NCI-H2107 treated with DMSO at 0.1 percent for 48 hours (cell line): ENCODE measurements around the gene OR52A5.

ENCODE experiments used
- DNase-seq: peaks from one replicate; lab custom pipeline; 2025; ENCODE audit not compliant: unreplicated experiment; lab: John Stamatoyannopoulos, UW

OR52A5 gene

DNA sequence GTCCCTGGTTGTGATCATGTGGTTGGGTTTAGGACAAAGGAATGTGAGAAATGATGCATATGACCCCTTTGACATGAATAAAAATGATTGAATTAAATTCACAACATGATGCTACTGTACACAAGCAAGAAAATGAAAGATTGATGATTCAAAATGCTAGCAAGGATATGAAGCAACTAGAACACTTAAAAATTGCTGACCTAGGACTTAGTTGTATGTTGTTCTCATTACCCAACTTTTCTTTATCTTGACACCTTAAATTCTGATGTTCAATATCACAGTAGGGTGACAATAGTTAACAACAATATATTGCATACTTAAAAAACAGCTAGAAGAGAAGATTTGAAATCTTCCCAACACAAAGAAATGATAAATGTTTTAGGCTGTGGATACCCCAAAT lies 20.6 kb downstream of the OR52A5 start:
- DNase-seq, result no peak

DNA sequence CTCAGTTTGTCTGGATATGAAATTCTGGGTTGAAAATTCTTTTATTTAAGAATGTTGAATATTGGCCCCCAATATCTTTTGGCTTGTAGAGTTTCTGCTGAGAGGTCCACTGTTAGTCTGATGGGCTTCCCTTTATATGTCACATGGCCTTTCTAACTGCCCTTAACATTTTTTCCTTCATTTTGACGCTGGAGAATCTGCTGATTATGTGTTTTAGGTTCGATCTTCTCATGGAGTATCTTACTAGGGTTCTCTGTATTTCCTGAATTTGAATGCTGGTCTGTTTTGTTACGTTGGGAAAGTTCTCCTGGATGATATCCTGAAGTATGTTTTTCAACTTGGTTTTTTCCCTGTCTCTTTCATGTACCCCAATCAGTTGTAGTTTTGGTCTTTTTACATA lies 22.8 kb downstream of the OR52A5 start:
- DNase-seq, result no peak

DNA sequence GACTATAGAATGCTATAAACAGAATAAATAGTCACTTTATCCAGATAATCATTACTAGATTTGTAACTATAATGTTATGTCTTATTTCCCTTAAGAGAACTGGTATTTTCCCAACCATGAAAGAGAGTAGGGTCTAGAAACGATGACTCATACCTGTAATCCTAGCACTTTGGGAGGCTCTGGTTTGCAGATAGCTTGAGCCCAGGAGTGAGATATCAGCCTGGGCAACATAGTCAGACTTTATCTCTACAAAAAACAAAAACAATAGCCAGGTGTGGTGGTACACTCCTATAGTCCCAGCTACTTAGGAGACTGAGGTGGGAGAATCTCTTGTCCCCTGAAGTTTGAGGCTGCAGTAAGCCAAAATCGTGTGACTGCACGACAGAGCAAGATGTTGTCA lies 30.9 kb downstream of the OR52A5 start:
- DNase-seq, result no peak

DNA sequence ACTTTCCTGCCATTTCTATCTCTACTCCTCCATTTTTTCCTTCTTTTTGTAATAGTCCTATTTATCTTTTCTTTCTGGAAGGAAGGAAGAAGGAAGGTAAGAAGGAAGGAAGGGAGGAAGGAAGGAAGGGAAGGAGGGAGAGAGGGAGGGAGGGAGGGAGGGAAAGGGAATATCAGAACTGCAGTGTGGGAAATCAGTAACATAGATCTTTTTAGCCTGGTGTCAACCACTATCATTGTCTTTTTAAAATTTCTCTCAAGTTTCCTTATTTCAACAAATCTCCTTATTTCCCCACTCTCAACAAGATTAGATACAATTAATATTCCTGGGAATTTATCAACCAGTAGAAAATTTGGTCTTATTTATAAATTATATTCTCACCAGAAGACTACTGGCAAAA lies 35.1 kb downstream of the OR52A5 start:
- no peak for DNase-seq

DNA sequence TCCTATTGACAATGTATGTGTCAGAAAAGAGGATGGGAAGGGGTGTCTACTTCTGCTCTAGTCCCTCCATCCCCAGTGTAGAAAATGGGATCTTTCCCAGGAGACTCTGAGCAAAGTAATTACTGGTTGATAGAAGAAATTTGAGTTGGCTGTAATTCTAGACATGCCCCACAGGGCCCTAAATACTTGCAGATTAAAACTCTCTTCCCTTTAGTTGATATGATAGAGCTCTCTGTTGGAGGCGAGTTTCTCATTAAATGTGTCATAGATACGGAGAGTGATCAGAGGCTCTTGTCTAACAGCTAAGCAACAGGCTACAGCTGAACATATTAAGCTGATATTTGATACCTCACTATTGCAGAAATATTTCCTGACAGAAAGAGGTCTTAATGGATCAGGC lies 35.9 kb downstream of the OR52A5 start:
- DNase-seq, result no peak

DNA sequence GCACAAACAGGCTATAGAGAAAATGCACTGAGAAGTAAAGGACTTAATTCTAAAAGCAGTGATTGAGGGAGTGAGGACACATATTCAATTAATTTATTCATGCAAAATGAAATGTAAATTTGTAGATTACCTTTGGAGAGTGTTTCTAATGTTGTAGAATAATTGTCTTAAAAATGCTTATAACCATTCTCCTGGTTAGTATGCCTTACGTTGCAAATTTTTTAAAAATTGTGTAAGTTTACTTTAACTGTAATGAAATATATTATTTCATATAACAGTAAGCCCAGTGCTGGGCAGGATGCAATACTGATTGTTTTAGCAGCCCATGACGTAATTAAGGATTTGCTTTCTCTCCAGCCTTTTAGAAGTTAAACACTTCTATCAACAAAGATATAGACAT lies 42.1 kb downstream of the OR52A5 start:
- DNase-seq, result no peak

DNA sequence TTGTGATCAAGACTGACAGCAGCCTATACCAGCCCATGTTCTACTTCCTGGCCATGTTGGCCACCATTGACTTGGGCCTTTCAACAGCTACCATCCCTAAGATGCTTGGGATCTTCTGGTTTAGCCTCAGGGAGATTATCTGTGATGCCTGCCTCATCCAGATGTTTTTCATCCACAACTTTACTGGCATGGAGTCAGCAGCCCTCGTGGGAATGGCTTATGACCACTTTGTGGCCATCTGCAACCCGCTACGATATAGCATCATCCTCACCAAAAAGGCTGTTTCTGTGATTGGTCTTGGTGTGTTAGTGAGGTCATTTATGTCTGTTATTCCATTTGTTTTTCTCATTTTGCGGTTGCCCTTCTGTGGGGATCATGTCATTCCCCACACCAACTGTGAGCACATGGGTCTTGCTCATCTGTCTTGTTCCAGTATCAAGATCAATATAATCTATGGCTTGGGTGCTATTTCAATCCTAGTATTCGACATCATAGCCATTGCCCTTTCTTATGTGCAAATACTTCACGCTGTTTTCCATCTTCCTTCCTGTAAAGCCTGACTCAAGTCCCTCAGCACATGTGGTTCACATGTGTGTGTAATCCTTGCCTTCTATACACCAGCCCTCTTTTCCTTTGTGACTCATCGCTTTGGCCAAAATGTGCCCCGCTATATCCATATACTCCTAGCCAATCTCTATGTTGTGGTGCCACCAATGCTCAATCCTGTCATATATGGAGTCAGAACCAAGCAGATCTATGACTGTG lies 45.2 kb downstream of the OR52A5 start:
- no peak for DNase-seq

DNA sequence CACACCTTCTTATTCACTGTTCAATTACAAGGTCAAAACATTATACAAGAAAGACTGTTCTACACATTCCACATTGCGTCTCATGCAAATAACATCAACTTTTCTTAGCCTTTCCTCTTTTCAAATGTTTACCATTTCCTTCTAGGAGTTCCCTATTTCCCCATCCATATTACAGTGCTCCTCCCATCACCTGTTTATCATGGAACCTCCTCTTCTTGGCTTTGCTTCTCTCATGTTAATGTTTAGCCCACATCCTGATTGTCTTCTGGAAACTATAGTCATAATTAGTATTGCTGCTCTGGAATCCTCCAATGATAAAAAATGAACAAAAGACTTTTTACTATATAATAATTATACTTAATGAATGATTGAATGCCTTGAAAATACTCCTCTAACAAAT lies 47.5 kb downstream of the OR52A5 start:
- no peak for DNase-seq

DNA sequence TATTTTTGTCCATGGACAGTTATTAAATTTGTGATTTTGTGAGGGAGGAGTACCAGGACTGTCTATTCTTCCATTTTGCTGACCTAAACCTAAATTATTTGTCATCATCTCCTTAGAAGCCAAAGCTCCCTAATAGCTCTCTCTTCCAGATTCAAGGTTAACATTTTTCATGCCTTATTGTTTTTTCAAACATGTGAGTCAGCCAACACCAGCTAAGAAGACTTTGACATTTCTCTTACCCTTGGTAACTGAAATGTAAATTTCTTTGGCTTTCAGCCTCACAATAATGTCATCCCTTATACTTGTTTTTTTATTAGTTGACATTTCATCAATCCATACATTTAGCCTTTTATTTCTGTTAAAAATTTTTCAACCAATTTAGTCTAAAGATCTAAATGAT lies 49.6 kb downstream of the OR52A5 start:
- no peak for DNase-seq

DNA sequence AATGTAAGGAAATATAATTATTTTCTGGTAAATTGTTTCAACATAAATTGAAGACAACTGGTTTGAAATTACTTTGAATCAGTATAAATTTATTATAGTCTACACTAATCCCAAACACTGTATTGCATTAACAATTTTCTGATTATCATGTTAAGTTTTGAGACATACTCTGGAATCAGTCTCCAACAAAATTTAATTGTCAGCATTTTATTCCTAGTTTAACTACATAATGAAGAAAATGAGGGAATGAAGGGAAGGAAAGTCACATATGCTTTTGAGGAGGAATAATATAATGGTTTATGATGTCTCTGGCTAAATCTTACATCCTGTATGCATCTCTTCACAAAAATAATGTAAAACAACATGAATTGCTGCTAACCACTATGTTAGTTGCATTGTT lies 54.6 kb downstream of the OR52A5 start:
- DNase-seq, result no peak

DNA sequence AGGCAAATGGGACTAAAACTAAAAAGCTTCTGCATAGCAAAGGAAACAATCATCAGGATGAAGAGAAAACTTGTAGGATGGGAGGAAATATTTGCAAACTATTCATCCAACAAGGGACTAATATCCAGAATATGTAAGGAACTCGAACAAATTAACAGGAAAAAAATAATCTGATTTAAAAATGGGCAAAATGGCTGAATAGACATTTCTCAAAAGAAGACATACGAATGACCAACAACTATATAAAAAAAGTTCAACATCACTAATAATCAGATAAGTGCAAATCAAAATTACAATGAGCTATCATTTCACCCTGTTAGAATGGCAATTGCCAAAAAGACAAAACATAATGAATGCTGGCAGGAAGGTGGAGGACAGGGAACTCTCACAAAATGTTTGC lies 56.8 kb downstream of the OR52A5 start:
- no peak for DNase-seq
